ENCODE results near the gene SLC49A4.

The SLC49A4 gene

GRCh38 chr3:122782804-122783203 lies 12.1 kb upstream of the SLC49A4 start:
- Histone ChIP-seq H3K27ac (no peak overlapping the region), H3K4me3 (no peak overlapping the region)

DNA sequence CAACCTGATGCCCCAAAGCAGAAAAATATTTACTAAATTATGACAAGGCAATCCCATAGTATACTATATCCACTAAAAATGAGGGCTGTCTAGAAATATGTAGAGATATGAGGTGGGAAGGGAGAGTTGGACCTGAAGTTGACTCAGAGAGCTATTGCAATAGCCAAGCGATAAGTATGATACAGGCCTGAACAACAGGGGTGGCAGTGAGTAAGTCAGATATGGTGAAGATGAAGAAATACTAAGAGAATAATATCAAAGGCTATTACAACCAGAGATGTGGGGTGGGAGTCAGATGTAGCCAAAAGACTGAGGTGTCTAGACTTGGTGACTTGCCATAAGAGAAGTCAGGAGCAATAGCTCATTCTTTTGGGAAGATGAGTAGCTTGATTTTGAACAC lies 10.4 kb upstream of the SLC49A4 start:
- no peak overlapping the region for H3K27ac ChIP-seq
- no peak overlapping the region for H3K4me3 ChIP-seq

GRCh38 chr3:122785231-122785630 lies 9.6 kb upstream of the SLC49A4 start:
- H3K4me3 ChIP-seq, result no peak overlapping the region
- H3K27ac ChIP-seq, result no peak overlapping the region

DNA sequence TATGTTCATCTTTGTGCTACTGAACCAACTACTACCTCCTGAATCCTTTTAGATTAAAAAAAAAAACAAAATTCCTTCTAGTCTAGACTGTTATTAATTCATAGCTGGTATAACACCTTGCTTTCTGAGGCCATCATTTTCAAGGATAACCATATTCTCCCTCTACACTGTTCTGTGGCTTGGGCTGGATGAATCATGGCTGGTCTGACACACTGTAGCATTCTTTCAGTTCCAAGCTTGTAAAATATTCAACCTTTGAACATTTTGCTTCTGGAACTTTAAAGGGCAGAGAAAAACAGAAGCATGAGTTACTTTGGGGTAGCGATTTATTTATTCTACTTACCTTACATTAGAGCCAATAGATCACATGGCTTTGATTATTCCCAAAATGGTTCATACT lies 8.8 kb upstream of the SLC49A4 start:
- Histone ChIP-seq H3K27ac (no peak overlapping the region), H3K4me3 (no peak overlapping the region)

GRCh38 chr3:122787872-122788271 lies 7.0 kb upstream of the SLC49A4 start:
- Histone ChIP-seq H3K4me3 (no peak overlapping the region), H3K27ac (no peak overlapping the region)

DNA sequence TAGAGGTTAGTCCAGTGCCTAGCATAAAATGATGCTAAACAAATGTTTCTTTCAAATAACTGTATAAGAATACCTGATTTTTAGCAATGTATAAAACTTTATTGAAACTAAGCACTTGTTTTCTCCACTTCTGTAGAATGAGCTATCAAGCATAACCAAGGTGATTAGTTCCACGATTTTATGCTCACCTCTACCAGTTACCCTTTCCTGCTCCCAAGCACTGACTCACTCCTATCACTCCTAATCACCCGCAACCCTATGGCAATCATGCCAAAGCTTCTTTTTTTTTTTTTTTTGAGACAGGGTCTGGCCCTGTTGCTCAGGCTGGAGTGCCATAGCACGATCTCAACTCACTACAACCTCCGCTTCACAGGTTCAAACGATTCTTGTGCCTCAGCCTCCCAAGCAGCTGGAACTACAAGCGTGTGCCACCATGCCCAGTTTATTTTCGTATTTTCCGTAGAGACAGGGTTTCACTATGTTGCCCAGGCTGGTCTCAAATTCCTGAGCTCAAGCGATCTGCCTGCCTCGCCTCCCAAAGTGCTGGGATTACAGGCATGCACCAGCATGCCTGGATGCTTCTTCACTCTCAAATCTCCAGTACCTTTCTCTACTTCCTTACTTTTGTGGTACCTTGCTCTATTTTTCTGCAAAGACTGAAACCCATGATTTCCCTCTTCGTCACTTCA lies 5.1 kb upstream of the SLC49A4 start:
- peak overlapping the region in 1 of 7 experiments; percentile 1 for H3K4me3 ChIP-seq
- H3K27ac ChIP-seq, result peak overlapping the region in 9 of 21 experiments; percentile 5 to 52 (median 32)

DNA sequence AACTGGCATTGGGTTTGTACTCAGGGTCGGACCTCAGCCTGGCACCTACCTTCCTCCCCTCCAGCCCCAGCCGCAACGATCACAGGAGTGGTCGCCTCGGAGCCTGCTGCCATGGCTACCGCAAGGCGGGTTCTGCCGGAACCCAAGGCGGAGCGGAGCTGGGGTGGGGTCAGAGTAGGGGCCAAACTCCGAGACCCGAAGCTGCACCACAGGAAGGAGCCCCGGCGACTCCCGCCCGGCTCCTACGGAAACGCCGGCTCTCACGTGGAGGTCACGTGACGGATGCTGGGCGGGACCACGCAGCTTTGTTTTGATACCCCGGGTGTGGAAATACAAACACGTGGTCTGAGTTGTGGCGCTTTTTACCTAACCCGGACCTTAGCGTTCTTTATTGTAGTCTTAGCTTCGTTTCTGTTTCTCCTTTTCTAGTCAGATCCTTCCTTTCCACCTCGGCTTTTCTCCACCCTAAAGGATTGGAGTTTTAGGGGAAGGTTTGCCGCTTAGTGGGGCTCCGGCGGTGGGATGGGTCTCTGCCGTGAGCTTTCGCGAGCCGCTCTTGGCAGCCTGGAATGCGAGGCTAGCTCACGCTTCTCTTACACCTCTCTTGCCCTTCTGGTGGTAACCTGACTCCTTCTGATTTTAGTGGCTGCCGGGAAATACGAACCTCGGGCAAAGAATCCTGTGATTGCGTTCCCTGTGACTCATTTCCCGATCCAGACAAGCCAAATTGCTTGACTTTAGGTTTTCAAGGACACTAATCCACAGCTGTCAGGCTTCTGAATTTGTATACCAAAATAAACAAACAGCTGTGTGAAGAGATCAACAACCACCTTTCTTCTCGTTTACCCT lies 1.1 kb upstream of the SLC49A4 start, which contains the start of gene HSPBAP1:
Gene HSPBAP1 (minus strand): TSS at position 264 of the 849 bp plus-strand sequence. CDS start 151 bp downstream, at position 113.
- H3K4me3 ChIP-seq, result peak within 1 kb of the TSS; percentile 55 to 81 (median 71)
- H3K27ac ChIP-seq, result peak within 1 kb of the TSS; percentile 67 to 98 (median 92)

DNA sequence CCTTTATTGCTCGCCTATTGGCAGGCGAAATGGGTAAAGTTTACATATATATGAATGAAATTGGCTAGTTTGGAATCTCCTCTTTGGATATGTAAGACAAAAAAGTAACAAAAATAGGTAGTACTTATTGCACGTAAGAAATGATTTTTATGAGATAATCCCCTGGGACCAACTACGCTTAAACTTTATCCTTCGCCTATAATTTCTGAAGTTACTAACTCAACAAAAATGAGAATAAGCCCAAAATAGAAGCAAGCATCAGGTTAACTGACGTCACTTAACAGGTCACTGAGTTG lies 438 bp upstream of the SLC49A4 start:
- H3K4me3 ChIP-seq, result peak overlapping the region; percentile 55 to 81 (median 71)

DNA sequence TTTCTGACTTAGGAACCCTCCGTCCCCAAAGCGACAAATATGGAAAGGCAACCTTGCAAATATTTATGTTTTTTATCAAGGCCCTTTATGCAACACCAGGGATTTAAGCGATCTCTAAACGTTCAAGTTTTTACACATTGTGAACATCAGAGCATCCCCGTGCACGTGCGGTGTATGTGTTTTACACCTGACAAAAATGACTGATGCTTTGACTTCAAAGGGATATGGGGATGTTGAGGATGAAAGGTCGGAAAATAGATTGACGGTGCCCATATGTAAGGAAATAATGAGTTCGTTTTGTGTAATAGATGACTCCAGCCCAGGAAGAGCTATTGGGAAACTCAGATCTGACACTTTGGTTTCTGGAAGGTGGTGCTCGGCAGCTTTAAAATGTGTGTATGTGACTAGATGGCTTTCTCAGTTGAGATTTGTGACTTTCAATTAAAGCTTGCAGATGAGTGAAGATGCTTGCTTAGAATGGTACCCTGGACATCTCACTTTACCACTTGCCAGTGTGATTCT lies 866 bp downstream of the SLC49A4 start:
- H3K4me3 ChIP-seq, result peak overlapping the region; percentile 55 to 81 (median 71)

More for the DNA sequence above, 438 bp upstream of the SLC49A4 start:
- peak overlapping the region in 20 of 21 experiments; percentile 67 to 98 (median 92) for H3K27ac ChIP-seq

GRCh38 chr3:122797291-122797690 lies 2.4 kb downstream of the SLC49A4 start:
- Histone ChIP-seq H3K4me3 (no peak overlapping the region), H3K27ac (no peak overlapping the region)

More for the DNA sequence above, 866 bp downstream of the SLC49A4 start:
- H3K27ac ChIP-seq, result peak overlapping the region in 20 of 21 experiments; percentile 67 to 98 (median 92)

GRCh38 chr3:122799322-122799721 lies 4.5 kb downstream of the SLC49A4 start:
- H3K27ac ChIP-seq, result no peak overlapping the region
- H3K4me3 ChIP-seq, result no peak overlapping the region

GRCh38 chr3:122800031-122800430 lies 5.2 kb downstream of the SLC49A4 start:
- no peak overlapping the region for H3K27ac ChIP-seq
- H3K4me3 ChIP-seq, result no peak overlapping the region

GRCh38 chr3:122800706-122801237 lies 5.9 kb downstream of the SLC49A4 start:
- Histone ChIP-seq H3K27ac (peak overlapping the region in 7 of 21 experiments; percentile 12 to 40 (median 22)), H3K4me3 (no peak overlapping the region)

GRCh38 chr3:122802323-122802722 lies 7.5 kb downstream of the SLC49A4 start:
- no peak overlapping the region for H3K4me3 ChIP-seq
- H3K27ac ChIP-seq, result no peak overlapping the region

GRCh38 chr3:122803977-122804376 lies 9.1 kb downstream of the SLC49A4 start:
- no peak overlapping the region for H3K4me3 ChIP-seq
- H3K27ac ChIP-seq, result no peak overlapping the region

GRCh38 chr3:122810734-122811133 lies 15.9 kb downstream of the SLC49A4 start:
- H3K27ac ChIP-seq, result no peak overlapping the region

GRCh38 chr3:122816587-122816986 lies 21.7 kb downstream of the SLC49A4 start:
- Histone ChIP-seq H3K27ac (no peak overlapping the region), H3K4me3 (no peak overlapping the region)

More at GRCh38 chr3:122810734-122811133, 15.9 kb downstream of the SLC49A4 start:
- H3K4me3 ChIP-seq, result no peak overlapping the region

DNA sequence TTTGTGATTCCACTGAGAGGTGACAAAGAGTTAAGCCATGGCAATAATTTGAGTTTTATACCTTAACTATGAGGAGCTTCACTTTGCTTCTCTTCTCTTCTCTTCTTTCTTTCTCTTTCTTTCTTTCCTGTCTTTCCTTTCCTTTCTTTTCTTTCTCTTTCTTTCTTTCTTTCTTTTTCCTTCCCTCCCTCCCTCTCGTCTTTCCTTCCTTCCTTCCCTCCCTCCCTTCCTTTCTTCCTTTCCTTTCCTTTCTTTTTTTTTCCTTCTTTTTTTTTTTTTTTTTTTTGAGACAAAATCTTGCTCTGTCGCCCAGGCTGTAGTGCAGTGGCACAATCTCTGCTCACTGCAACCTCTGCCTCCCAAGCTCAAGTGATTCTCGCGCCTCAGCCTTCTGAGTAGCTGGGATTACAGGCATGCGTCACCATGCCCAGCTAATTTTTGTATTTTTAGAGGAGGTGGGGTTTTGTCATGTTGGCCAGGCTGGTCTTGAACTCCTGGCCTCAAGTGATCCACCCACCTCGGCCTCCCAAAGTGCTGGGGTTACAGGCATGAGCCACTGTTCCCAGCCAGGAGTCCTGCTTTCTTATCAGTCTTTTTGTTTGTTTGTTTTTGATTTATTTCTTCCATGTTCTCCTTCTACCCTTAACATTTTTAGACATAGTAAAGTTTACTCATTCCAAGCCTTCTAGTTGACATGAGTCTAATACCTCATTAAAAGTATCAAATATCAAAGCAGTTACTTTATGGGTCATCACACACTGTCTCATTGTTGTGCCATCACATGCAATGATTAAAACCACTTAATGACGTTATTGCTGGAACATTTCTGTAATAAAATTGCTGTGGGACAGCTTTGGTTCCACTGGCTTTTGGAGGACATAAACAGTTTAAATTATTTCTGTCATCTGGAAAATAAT lies 29.9 kb downstream of the SLC49A4 start:
- Histone ChIP-seq H3K27ac (peak overlapping the region in 2 of 21 experiments; percentile 16 to 63), H3K4me3 (no peak overlapping the region)

DNA sequence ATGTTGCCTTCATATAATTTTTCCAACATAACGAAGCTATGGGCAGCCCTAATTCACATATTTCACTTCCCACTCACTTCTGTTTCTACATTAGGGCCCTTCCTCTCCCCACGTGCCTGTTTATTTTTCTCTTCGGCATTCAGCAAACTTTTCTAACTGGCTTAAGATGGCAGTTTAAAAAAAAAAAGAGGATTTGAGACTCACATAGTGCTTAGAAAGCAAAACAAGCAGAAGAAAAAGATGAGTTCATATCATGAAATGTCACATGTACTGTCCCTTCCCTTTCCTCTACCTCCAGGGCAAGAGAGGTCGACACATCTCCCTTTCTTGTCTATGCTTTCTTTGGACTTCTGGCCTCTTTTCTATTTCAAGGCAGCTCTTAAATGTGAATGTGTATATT lies 30.6 kb downstream of the SLC49A4 start:
- Histone ChIP-seq H3K27ac (peak overlapping the region in 3 of 21 experiments; percentile 14 to 65 (median 16)), H3K4me3 (no peak overlapping the region)

All from skin epidermis (tissue), 12 donors.